Measurements from ENCODE around the gene VTI1B.
"Not testable (repeated sequence)": the region's sequence is repeated elsewhere in the genome, so short reads cannot be mapped to it uniquely, and the experiment has no call there.

Gene VTI1B

DNA sequence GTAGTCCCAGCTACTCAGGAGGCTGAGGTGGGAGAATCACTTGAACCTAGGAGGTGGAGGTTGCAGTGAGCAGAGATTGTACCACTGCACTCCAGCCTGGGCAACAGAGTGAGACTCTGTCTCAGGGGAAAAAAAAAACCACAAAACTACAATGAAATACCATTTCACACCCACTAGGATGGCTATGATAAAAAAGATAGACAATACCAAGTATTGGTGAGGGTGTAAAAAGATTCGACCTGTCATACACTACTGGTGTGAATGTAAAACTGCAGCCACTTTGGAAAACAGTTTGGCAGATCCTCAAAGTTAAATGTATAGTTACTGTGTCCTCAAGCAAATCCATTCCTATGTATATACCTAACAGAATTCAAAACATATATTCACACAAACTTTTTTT, 48.3 kb downstream of the VTI1B start:
- DNase-seq (ENCODE audit: low spot score): not testable (repeated sequence)

DNA sequence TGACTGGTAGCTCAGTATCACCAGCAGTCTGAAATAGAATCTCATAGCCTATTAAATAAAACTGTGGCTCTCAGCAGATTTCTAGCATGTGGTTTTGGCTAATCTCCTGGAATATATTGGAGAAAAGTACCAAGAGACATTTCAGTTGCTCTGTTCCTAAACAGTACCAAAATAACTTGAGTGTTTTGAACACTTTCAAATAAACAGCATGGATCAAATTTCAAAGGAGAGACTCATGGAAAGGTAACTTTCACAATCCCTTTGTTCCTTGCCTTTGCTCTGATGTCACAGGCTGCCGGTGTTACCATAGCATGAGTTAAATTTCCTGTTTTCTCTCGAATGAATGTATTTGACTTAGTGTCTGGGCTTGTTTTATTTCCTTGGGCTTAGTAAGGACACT, 51.3 kb downstream of the VTI1B start:
- peak; percentile 34 for DNase-seq (ENCODE audit: low spot score)

DNA sequence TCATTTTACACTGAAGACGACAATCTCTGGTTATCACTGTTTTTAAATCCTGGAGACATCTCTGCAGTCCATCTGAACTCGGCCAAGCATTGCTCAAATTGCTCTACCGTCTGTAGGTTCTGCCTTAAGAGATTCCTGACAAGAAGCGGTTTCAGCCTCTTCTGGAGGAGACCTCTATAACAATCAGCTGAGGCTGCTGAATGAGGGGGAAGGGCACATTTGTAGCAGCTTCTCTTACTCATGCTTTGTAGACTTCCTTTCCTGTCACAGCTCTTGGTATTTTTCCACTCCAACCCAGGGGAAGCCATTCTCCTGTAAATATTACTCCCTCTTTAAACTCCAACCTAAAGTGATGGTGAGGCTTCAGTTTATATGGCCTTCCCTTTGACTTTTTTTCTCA, 51.8 kb downstream of the VTI1B start:
- peak; percentile 79 for DNase-seq (ENCODE audit: low spot score)

DNA sequence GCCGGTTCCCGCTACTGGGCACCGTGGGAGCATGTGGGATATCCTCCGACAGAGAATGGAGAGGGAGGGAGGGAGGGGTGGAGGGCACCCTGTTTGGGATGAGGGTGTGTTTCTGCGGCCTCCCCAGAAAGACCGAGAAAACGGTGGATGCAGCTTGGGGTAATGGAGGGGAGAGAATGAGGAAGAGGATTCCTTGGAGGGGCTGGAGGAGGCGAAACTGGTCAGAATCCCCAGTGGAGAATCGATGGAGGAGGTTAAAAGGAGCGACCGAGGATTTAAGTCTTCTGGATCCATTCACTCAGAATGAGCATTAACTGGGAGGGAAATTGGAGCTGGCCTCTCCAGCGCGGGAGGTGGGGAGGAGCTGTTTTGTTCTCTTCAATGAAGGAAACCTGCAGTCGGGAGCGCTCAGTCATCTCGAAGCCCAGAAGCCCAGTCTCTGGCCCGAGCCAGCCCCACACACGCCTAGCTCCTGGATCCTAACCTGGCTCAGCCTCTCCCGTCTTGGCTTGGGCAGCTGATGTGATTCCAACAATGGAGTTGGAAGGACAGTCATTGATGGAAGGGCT, 54.1 kb downstream of the VTI1B start:
- DNase-seq (ENCODE audit: low spot score): no peak

DNA sequence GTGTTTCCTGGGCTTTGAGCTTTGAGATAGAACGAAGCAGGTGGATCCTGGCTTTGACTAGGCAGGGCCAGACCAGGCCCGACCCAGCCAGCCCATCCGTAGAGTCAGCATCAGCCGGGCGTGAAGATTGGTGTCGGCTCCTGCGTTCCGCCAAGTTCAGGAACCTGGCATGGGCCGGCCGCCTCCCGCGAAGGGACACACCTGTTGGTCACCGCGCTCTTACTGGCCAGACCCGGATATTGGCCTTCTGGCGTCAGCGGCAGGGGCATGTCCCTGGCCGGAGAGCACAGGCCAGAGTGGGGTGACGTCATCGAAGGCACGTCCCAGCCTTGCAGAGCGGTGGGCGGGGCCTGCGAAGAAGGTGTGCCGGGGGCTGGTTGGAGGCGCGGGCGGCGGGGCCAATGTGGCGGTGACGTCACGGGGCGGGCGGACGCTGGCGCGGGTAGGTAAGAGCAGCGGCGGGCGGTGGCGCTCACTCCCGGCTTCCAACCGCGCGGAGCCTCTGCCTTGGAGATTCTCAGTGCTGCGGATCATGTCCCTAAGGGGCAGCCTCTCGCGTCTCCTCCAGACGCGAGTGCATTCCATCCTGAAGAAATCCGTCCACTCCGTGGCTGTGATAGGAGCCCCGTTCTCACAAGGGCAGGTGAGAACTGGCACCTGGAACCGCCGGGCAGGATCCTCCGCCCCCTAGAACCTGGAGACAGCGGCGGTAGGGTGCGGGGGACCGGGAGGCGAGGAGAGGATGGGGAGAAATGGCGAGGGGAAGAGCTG, 54.8 kb downstream of the VTI1B start, which contains the start of gene ARG2:
ARG2 (plus strand) TSS at position 475 of the 771 bp plus-strand sequence; CDS start at position 533, 58 bp downstream.
- peak; percentile 91 for DNase-seq (ENCODE audit: low spot score)

DNA sequence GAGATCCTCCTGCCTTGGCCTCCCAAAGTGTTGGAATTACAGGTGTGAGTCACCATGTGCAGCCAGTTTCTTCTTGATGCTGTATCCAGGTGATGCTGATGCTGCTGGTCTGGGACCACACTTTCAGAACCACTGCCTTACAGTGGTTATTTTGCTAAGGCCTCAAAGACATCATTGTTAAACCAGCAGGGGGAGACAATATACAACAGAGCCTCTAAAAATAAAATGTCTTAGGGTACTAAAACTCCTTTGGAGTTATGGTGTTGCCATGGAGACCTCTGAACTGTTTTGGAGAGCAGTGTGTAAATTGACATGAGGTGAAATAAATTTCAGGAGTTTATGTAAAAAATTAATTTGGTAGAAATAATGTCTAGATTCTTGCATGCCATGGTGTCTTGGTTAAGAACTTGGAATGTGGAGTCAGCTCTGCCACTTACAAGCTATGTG, 55.8 kb downstream of the VTI1B start:
- peak; percentile 80 for DNase-seq (ENCODE audit: low spot score)

DNA sequence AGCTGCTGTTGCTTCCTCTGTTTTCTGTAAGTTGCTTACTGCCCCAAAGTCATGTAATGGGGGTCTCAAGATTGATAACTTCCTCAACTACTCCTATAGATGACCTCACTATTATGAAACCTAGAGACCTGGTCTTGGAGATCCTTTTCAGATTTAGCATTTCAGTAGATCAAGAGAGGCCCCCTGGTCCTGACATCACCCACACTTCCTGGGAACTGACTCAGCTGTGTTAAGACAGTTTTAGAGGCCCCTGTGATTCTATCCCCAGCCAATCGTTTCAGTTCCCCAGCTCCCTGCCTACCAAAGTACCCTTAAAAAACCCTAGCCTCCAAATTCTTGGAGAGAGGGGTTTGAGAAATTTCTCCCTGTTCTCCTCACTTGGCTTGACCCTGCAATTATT, 63.9 kb downstream of the VTI1B start:
- DNase-seq (ENCODE audit: low spot score): no peak

DNA sequence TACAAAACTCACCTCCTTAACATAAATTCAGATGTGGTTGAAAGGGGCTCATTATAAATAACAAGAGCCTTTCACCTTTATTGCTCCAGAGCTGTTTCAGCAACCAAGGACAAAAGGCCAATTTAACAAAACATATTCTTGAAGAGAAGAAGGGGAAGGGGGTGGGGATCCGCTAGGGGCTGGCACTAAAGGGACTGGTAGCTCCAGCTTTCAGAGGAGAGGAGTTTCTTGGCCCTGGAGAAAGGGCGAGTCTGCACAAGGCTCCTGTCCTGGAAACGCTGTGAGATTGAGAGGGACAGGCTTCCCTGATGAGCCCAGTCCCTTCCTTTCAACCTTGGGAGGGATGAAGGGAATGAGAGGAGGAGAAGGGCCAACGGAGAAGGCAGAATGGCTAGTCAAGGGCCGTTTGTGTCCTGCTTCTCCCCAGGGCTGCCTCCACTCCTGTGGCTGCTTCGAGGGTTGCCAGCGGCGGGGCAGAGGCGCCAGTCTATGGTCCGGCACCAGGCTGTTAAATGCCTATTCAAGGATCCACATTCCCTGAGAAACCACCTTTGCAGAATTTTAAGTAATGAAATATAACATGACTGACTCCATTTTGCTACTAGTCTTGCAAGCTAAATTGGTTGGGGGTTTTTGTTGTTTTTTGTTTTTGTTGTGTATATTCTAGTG, 64.7 kb downstream of the VTI1B start:
- DNase-seq (ENCODE audit: low spot score): no peak

DNA sequence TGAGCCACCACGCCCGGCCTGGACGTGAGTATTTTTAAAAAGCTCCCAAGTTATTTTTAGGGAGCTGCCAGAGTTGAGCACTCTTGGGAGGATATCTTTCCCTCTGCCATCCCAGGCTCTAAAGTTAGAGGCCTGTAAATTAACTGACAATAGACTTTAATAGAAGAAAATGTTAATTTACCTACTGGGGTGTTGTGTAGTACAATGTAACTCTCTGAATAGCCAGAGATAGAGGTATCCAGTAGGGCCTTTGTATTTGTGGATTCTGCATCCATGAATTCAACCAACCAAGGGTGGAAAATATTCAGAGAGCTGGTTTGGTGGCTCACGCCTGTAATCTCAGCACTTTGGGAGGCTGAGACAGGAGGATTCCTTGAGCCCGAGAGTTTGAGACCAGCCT, 66.8 kb downstream of the VTI1B start:
- no peak for DNase-seq (ENCODE audit: low spot score)

DNA sequence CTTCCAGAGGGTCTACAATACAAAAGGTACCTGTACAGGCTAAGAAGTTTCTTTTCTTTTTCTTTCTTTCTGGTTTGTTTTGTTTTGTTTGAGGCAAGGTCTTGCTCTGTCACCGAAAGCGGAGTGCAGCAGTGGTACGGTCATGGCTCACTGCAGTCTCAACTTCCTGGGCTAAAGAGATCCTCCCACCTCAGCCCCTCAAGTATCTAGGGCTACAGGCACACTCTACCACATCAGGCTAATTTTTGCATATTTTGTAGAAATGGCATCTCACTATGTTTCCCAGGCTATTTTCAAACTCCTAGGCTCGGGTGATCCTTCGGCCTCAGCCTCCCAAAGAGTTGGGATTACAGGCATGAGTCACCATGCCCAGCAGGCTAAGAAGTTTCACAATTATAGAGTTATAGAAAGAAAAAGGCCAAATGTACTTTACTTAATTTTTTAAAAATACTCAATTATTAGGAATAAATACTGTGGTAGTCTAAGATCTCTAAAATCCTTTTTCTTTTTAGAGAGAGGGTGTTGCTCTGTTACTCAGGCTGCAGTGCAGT, 71.4 kb downstream of the VTI1B start:
- no peak for DNase-seq (ENCODE audit: low spot score)

DNA sequence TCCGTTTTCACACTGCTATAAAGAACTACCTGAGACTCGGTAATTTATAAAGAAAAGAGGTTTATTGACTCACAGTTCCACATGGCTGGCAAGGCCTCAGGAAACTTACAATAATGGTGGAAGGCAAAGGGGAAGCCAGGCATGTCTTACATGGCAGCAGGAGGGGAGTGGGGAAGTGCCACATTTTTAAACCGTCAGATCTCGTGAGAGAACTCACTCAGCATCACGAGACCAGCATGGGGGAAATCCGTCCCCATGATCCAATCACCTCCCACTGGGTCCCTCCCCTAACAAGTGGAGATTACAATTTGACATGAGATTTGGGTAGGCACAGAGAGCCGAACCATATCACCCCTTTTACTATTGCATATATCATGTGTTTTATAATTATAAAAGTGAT, 72.4 kb downstream of the VTI1B start:
- DNase-seq (ENCODE audit: low spot score): no peak

DNA sequence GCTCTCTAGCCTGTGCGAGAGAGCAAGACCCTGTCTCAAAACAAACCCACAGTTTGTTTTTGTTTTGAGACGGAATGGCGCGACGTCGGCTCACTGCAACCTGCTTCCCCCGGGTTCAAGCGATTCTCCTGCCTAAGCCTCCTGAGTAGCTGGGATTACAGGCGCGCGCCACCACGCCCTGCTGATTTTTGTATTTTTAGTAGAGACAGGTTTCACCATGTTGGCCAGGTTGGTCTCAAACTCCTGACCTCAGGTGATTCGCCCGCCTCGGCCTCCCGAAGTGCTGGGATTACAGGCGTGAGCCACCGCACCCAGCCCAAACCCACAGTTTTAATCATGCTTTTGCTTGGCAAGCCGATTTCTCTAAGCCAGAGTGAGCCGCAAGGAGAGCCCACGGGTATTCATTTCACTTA, 73.9 kb downstream of the VTI1B start:
- not testable (repeated sequence) for DNase-seq (ENCODE audit: low spot score)

DNA sequence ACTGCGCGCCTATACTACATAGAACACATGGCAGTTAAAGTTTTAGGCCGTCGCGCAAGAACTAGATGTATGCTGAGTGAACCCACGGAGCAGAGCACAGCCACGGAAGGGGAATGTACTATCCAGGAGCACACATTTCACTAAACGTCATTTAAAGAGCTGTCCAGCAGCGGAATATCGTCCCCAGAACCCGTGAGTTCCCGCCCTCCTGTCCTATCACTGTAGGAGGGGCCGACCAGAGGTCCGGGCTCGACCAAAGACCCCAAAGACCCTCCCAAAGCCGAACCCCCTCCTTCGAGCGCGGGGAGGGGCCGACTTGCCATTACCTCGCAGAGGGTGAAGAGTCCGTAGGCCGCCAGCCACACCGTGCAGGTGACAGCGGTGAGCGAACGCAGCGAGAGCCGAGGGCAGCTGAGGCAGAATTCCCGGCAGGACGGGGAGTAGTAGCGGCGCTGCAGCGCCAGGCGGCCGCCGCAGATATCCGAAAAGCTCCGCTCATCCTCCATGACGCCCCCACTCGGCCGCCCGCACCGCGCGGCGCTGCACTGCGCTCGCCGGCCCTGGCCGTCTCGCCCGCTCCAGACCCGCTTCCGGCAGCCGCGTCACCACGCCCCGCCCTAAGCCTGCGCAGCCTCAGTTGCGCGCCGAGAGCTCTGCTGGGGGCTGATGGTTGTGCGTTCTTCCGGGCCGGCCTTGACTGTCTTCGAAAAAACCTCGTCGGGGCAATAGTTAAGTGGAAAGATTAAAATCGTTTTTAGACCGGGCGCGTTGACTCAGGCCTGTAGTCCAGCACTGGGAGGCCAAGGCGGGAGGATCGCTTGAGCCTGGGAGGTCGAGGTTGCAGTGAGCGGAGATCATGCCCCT, 74.5 kb downstream of the VTI1B start, which contains the start of gene PIGH:
PIGH (minus strand) TSS at position 571 of the 864 bp plus-strand sequence; CDS start at position 506, 65 bp downstream.
- DNase-seq (ENCODE audit: low spot score): peak; percentile 96

Measured in AG08395 (cell line).